HEK293 (cell line): ENCODE results near the gene COL3A1.

Source experiments
- GLI2 ChIP-seq: fragments of 450-650 bp; formaldehyde crosslinking; IDR thresholded peaks from 2 replicates; pipeline ENCODE4; 2017; ENCODE audit warnings: missing biosample characterization, missing genetic modification characterization, low read depth, borderline replicate concordance
- ZNF2 ChIP-seq: fragments of 450-650 bp; formaldehyde crosslinking; IDR thresholded peaks from 2 replicates; pipeline ENCODE4 v1.5.1; 2016; ENCODE audit warnings: missing biosample characterization, missing genetic modification characterization
- ZNF558 ChIP-seq: fragments of 450-650 bp; formaldehyde crosslinking; IDR thresholded peaks from 2 replicates; pipeline ENCODE4 v1.5.1; 2016; ENCODE audit warnings: missing biosample characterization, missing genetic modification characterization
- ZNF639 ChIP-seq: fragments of 450-650 bp; formaldehyde crosslinking; IDR thresholded peaks from 2 replicates; pipeline ENCODE4 v1.5.1; 2016; ENCODE audit warnings: missing biosample characterization, missing genetic modification characterization
- TF ChIP-seq, protein P1 (sequence below): fragments of 450-650 bp; formaldehyde crosslinking; IDR thresholded peaks from 2 replicates; pipeline ENCODE4 v1.5.1; 2016; ENCODE audit warnings: missing biosample characterization, missing genetic modification characterization
- TF ChIP-seq, protein P2 (sequence below): fragments of 450-650 bp; formaldehyde crosslinking; IDR thresholded peaks from 2 replicates; pipeline ENCODE4 v1.5.1; 2017; ENCODE audit warnings: missing biosample characterization, mild to moderate bottlenecking, missing genetic modification characterization, moderate library complexity

DNA sequence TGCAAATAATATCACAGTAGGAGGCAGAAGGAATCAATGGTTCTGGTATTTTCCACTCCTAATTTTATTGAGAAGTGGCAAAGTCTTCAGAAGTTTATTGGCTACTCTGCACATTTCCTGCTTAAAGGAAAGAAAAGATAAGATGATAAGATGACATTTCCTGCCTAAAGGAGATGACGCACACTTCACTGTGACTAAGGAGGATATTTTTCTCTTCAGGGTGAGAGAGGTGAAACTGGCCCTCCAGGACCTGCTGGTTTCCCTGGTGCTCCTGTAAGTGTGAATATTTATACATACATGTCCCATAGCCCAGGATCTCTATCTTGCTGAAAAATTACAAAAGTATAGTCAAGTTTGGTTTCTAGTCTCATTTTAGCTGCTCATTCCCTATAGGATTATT lies 27.9 kb downstream of the COL3A1 start:
- TF ChIP-seq, protein P1, sequence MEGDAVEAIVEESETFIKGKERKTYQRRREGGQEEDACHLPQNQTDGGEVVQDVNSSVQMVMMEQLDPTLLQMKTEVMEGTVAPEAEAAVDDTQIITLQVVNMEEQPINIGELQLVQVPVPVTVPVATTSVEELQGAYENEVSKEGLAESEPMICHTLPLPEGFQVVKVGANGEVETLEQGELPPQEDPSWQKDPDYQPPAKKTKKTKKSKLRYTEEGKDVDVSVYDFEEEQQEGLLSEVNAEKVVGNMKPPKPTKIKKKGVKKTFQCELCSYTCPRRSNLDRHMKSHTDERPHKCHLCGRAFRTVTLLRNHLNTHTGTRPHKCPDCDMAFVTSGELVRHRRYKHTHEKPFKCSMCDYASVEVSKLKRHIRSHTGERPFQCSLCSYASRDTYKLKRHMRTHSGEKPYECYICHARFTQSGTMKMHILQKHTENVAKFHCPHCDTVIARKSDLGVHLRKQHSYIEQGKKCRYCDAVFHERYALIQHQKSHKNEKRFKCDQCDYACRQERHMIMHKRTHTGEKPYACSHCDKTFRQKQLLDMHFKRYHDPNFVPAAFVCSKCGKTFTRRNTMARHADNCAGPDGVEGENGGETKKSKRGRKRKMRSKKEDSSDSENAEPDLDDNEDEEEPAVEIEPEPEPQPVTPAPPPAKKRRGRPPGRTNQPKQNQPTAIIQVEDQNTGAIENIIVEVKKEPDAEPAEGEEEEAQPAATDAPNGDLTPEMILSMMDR, result no peak
- TF ChIP-seq ZNF558 (tag by site-specific recombination) (no peak), ZNF639 (tag by site-specific recombination) (no peak), GLI2 (tag by site-specific recombination) (no peak), ZNF2 (no peak)
- TF ChIP-seq, protein P2, sequence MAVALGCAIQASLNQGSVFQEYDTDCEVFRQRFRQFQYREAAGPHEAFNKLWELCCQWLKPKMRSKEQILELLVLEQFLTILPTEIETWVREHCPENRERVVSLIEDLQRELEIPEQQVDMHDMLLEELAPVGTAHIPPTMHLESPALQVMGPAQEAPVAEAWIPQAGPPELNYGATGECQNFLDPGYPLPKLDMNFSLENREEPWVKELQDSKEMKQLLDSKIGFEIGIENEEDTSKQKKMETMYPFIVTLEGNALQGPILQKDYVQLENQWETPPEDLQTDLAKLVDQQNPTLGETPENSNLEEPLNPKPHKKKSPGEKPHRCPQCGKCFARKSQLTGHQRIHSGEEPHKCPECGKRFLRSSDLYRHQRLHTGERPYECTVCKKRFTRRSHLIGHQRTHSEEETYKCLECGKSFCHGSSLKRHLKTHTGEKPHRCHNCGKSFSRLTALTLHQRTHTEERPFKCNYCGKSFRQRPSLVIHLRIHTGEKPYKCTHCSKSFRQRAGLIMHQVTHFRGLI, result no peak
